GM19328 (cell line): ENCODE data around the gene LRRC14B.

ENCODE experiments used
- ATAC-seq: cut with Tn5 transposase; IDR thresholded peaks from one replicate; pipeline ENCODE4 v1.9.1; 2021; ENCODE audit warnings: mild to moderate bottlenecking, moderate library complexity; ENCODE audit not compliant: unreplicated experiment

LRRC14B gene

DNA sequence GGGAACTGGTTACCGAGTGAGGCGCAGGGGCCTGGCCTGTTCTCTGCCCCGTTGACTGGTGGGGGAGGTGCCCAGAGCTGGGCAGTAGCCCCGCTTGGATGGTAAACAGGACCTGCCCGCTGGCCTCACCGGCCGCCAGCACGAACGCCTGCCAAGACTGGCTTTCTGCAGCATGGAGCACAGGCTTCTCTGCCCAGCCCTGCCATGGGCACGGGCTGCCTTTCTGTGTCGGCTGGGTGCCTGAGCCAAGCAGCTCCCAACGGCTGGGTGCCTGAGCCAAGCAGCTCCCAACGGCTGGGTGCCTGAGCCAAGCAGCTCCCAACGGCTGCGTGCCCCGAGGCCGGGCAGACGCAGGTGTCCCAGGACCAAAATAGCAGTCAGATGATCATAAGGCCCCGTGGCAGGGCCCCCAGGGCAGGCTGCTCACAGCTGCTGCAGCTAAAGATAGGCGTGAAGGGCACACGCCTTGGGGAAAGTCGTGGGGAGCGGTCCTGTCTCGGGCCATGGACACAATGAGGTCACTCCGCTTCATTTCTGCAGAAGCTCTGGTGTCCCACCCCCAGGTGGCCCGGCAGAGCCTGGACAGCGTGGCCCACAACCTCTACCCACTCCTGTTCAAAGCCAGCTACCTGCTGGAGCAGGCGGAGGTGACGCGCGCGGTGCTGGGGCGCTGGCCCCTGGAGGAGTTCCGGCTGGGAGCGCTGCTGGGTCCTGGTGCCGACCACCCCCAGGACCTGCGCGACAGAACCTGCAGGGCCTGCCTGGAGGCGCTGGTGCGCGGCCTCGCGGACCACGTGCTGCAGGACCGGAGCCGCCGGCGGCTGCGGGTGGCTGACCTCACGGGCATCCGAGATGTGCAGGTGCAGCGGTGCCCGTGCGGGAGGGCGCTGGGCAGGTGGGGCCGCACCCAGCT is at the start of gene LRRC14B:
LRRC14B (plus strand) TSS at position 460 of the 913 bp plus-strand sequence; CDS start at position 504, 44 bp downstream.
- peak; percentile 48 for ATAC-seq

DNA sequence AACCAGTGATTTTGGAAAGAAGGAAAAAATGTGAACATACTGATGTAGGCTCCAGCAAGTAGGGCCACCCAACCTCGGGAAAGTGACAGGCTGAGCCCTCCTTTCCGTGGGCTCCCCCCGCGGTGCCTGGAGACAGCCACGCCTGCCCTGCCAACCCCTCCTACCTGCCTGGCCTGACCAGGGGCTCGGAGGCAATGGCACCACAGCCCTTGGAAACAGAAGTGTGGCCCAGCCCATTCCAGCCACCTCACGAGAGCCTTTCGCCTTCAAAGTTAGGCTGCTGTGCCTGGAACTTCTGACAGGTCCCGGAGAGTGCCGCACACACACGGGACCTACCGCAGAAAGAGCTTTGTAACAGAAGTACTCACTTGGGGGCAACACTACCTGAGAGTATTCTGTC is 49.5 kb upstream of the LRRC14B start:
- no peak for ATAC-seq

GRCh38 chr5:142246-142810 is 49.0 kb upstream of the LRRC14B start:
- ATAC-seq = no peak

- ATAC-seq = no peak
Observed at GRCh38 chr5:143041-143440, 48.3 kb upstream of the LRRC14B start.

GRCh38 chr5:144941-145340 is 46.4 kb upstream of the LRRC14B start:
- no peak for ATAC-seq

DNA sequence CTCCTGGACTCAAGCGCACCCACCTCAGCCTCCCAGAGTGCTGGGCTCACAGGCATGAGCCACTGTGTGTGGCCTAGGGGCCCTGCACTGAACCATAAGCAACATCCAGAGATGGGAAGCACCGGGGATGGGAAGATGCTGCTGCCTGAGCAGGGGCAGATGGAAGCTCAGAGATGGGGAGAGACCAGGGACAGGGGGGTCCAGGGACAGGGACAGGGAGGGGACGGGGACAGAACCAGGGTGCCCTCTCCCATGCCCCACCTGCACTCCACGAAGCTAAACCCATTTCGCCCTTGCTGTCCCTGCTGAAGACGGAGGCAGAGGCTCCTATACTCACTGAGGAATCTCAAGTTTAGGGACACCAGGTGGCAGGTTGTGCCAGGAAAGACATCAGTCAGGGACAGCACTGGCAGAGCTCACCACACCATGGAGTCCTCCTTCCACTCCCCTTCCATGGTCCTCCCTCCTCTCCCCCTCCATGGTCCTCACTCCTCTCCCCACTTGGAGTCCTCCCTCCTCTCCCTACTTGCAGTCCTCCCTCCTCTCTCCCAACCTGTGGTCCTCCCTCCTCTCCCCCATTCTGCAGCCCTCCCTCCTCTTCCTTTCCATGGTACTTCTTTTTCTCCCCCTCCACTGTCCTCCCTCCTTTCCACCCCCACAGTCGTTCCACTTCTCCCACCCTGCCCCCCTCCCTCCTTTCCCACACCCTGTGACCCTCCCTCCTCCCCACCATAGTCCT is 45.5 kb upstream of the LRRC14B start:
- ATAC-seq = no peak

GRCh38 chr5:147751-148150 is 43.5 kb upstream of the LRRC14B start:
- ATAC-seq = no peak

- no peak for ATAC-seq
Observed at GRCh38 chr5:149745-150485, 41.4 kb upstream of the LRRC14B start.

- ATAC-seq = no peak
Observed at GRCh38 chr5:150746-151145, 40.5 kb upstream of the LRRC14B start.

DNA sequence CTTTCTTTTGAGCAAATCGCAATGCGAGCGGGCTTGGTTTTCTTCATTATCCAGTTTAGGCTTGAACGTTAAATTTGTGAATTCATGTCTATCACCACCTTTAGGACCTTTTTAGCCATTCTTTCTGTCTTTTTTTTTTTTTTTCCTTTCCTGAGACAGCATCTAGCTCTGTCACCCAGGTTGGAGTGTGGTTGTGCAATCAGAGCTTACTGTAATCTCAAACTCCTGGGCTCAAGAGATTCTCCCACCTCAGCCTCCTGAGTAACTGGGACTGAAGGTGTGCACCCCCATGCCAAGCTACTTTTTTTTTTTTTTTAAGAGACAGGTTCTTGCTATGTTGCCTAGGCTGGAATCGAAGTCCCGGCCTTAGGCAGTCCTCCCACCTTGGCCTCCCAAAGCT is 39.2 kb upstream of the LRRC14B start:
- ATAC-seq = no peak

GRCh38 chr5:153256-153655 is 38.0 kb upstream of the LRRC14B start:
- ATAC-seq = no peak

GRCh38 chr5:154236-154635 is 37.1 kb upstream of the LRRC14B start:
- ATAC-seq = no peak

GRCh38 chr5:154826-155225 is 36.5 kb upstream of the LRRC14B start:
- no peak for ATAC-seq

- no peak for ATAC-seq
Observed at GRCh38 chr5:155651-156410, 35.5 kb upstream of the LRRC14B start.

DNA sequence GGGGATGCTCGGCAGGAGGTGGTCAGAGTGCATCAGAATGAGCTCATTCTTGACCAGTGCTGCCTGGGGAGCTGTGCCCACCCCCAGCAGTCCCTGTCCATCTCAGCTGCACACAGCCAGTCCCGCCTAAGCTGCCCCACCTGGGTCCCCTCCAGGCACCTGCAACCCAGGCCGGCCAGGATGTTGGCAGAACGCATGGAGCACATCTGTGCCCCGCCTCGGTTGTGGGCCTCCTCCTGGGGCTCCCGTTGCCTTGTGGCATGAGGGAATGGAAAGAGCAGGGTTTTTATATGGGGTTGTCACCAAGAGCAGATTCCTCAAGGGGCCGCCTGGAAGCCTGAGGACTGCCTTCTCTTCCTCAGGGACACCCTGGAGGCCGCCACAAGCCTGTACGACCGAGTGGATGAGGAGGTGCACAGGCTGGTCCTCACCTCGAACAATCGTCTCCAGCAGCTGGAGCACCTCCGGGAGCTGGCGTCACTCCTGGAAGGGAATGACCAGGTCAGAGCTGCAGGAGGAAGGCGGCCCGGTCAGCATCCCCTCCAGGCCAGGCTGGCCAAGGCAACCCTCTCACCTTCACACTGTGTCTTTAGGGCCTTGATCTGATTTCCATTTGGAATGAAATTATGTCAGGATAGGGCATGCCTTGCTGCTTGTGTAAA is 34.8 kb upstream of the LRRC14B start:
- ATAC-seq = no peak

GRCh38 chr5:157126-157715 is 34.1 kb upstream of the LRRC14B start:
- no peak for ATAC-seq

DNA sequence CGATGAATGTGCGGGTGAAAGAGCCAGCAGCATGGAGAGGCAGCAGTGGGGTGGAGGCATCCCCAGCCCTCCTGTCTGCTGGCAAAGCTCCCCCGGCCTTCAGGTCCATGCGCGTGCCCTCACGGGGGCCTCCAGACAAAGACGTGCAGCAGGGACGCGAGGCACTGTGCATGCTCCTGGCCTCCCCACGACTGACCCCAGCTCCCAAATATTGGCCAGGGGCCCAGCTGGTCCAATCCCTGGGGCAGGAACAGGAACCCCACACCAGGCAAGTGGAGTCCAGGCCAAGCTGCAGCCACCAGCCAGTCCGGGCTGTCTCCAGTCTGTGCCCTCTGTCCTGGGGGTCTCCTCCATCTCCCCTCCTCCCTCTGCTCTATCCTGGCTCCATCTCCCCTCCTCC is 33.5 kb upstream of the LRRC14B start:
- no peak for ATAC-seq

GRCh38 chr5:158807-159447 is 32.4 kb upstream of the LRRC14B start:
- no peak for ATAC-seq
